Fibroblast of the conjunctiva (primary cell): ENCODE measurements around the gene PLA2G5.
A peak's percentile ranks its signal among the peaks of the same experiment; 100 is the strongest.

Source experiments
- DNase-seq: peaks from one replicate; pipeline ENCODE4 v3.0.0-alpha.2; 2010; ENCODE audit warnings: low read depth

PLA2G5 gene

GRCh38 chr1:20090119-20090518 is 20.1 kb downstream of the PLA2G5 start:
- no peak for DNase-seq

- DNase-seq: no peak
These were observed 20.6 kb downstream of the PLA2G5 start for GRCh38 chr1:20090641-20091040.

GRCh38 chr1:20093303-20093702 is 23.3 kb downstream of the PLA2G5 start:
- no peak for DNase-seq

- DNase-seq: peak; percentile 4
These were observed 24.0 kb downstream of the PLA2G5 start for GRCh38 chr1:20093940-20094391.

GRCh38 chr1:20095564-20096434 is 25.8 kb downstream of the PLA2G5 start:
- no peak for DNase-seq

- no peak for DNase-seq
These were observed 26.9 kb downstream of the PLA2G5 start for GRCh38 chr1:20096840-20097447.

GRCh38 chr1:20099533-20099932 is 29.5 kb downstream of the PLA2G5 start:
- DNase-seq: no peak

GRCh38 chr1:20100632-20101355 is 30.8 kb downstream of the PLA2G5 start:
- DNase-seq: peak; percentile 8

GRCh38 chr1:20102875-20103274 is 32.9 kb downstream of the PLA2G5 start:
- DNase-seq: no peak

GRCh38 chr1:20105856-20106255 is 35.9 kb downstream of the PLA2G5 start:
- DNase-seq: no peak

GRCh38 chr1:20107351-20107750 is 37.4 kb downstream of the PLA2G5 start:
- DNase-seq: no peak

- no peak for DNase-seq
These were observed 37.8 kb downstream of the PLA2G5 start for GRCh38 chr1:20107796-20108195.

GRCh38 chr1:20108366-20109123 is 38.6 kb downstream of the PLA2G5 start:
- DNase-seq: no peak

GRCh38 chr1:20109223-20109856 is 39.3 kb downstream of the PLA2G5 start:
- no peak for DNase-seq

GRCh38 chr1:20110679-20111078 is 40.7 kb downstream of the PLA2G5 start:
- no peak for DNase-seq

GRCh38 chr1:20111452-20111851 is 41.5 kb downstream of the PLA2G5 start:
- no peak for DNase-seq

- no peak for DNase-seq
These were observed 42.4 kb downstream of the PLA2G5 start for GRCh38 chr1:20112279-20113000.

- DNase-seq: no peak
These were observed 44.1 kb downstream of the PLA2G5 start for GRCh38 chr1:20114021-20114648.

GRCh38 chr1:20115479-20115878 is 45.5 kb downstream of the PLA2G5 start:
- DNase-seq: no peak

GRCh38 chr1:20115916-20116315 is 45.9 kb downstream of the PLA2G5 start:
- DNase-seq: no peak
